AG04449 (cell line): Measurements from ENCODE around the gene S100PBP.

ENCODE experiments used
- CTCF ChIA-PET: fragments of 350-600 bp; formaldehyde crosslinking; extraction: SDS; loops from one replicate; lab custom pipeline; 2021; ENCODE audit warnings: antibody characterized with exemption; lab: Yijun Ruan, JAX
- POLR2A ChIA-PET: fragments of 400-600, 350-600 bp; formaldehyde crosslinking; extraction: SDS; loops from one replicate; lab custom pipeline; 2020; ENCODE audit warnings: antibody characterized with exemption, inconsistent platforms; lab: Yijun Ruan, JAX
- DNase-seq: peaks from one replicate; pipeline ENCODE4 v3.0.0-alpha.2; 2010; ENCODE audit warnings: low read depth, low spot score
- H3K4me3 ChIP-seq: 2 replicates; pipeline ENCODE4 v1.5.1; 2011; ENCODE audit warnings: low read depth, mild to moderate bottlenecking, control low read depth, low read length
- CTCF ChIP-seq: IDR thresholded peaks from one replicate; pipeline ENCODE4 v1.5.1; 2011; ENCODE audit warnings: mild to moderate bottlenecking, moderate library complexity, low read length, control low read depth, inconsistent platforms; ENCODE audit not compliant: insufficient read depth; ENCODE audit errors: missing control alignments

S100PBP gene

GRCh38 chr1:32774950-32775634 lies 42.4 kb upstream of the S100PBP start:
- TF ChIP-seq CTCF = no peak
- no peak overlapping the region for H3K4me3 ChIP-seq
- no peak for DNase-seq
- POLR2A ChIA-PET = interaction anchor here (0.5 to 2.3 kb wide), 6 partner anchors 14 to 135 kb away, joined by 3 to 20 read pairs (median 4); partner anchors contain the start of genes S100PBP, SYNC and YARS1
- CTCF ChIA-PET = interaction anchor here (1.1 to 12.8 kb wide), 17 partner anchors 8 to 375 kb away, joined by 3 to 299 read pairs (median 19); partner anchors contain the start of gene SYNC

- DNase-seq = no peak
- no peak overlapping the region for H3K4me3 ChIP-seq
- no peak for TF ChIP-seq CTCF
- ChIA-PET CTCF (interaction anchor here (0.6 to 12.8 kb wide), 12 partner anchors 7 to 375 kb away, joined by 4 to 299 read pairs (median 26); partner anchors contain the start of gene SYNC), POLR2A (interaction anchor here (0.5 to 2.3 kb wide), 7 partner anchors 14 to 337 kb away, joined by 3 to 20 read pairs (median 5); partner anchors contain the start of genes S100PBP, SYNC and YARS1)
These were observed 41.7 kb upstream of the S100PBP start for GRCh38 chr1:32775640-32776337.

- H3K4me3 ChIP-seq = no peak overlapping the region
- no peak for DNase-seq
- no peak for TF ChIP-seq CTCF
- ChIA-PET CTCF (interaction anchor here (5.9 kb wide), 1 partner anchor 67 kb away, joined by 34 read pairs; no protein-coding TSS in a partner anchor), POLR2A (interaction anchor here (0.7 kb wide), 1 partner anchor 10 kb away, joined by 4 read pairs; no protein-coding TSS in a partner anchor)
These were observed 38.2 kb upstream of the S100PBP start for GRCh38 chr1:32779242-32779641.

GRCh38 chr1:32780005-32780404 lies 37.4 kb upstream of the S100PBP start:
- no peak for TF ChIP-seq CTCF
- POLR2A ChIA-PET = no interaction called here
- CTCF ChIA-PET = interaction anchor here (2.4 to 5.9 kb wide), 2 partner anchors 10 to 67 kb away, joined by 8 to 34 read pairs; no protein-coding TSS in a partner anchor

GRCh38 chr1:32780628-32781234 lies 36.7 kb upstream of the S100PBP start:
- ChIA-PET CTCF (interaction anchor here (2.4 to 5.9 kb wide), 3 partner anchors 7 to 68 kb away, joined by 8 to 34 read pairs (median 33); no protein-coding TSS in a partner anchor), POLR2A (no interaction called here)
- DNase-seq = no peak
- H3K4me3 ChIP-seq = no peak overlapping the region
- no peak for TF ChIP-seq CTCF

More at GRCh38 chr1:32780005-32780404, 37.4 kb upstream of the S100PBP start:
- H3K4me3 ChIP-seq = no peak overlapping the region
- no peak for DNase-seq
